ENCODE data around the gene TRIM62.

The TRIM62 gene

GRCh38 chr1:33178836-33179439 is 2.9 kb downstream of the TRIM62 start:
- no peak overlapping the region for H3K4me2 ChIP-seq (ENCODE audit: low read length)
- no peak overlapping the region for H3K9ac ChIP-seq
- H3K27ac ChIP-seq, result no peak overlapping the region
- H3K79me2 ChIP-seq, result peaks cover 3% of the 10 kb centered on the region
- H2AFZ ChIP-seq, result no peak overlapping the region
- H3K4me1 ChIP-seq, result peaks cover 4% of the 10 kb centered on the region
- H3K4me3 ChIP-seq (ENCODE audit: low read depth, low read length), result no peak overlapping the region
- TF ChIP-seq CTCF (IDR thresholded peaks at IDR 0.05), result no peak
- no peaks in the 10 kb centered on the region for H3K9me3 ChIP-seq (ENCODE audit: control insufficient read depth, low read length)
- no peaks in the 10 kb centered on the region for H3K36me3 ChIP-seq (ENCODE audit: control insufficient read depth, insufficient read depth, low read length)
- H3K27me3 ChIP-seq (ENCODE audit: control insufficient read depth, insufficient read depth, low read length), result no peaks in the 10 kb centered on the region

GRCh38 chr1:33177996-33178540 is 3.8 kb downstream of the TRIM62 start:
- no peaks in the 10 kb centered on the region for H3K27me3 ChIP-seq (ENCODE audit: control insufficient read depth, insufficient read depth, low read length)
- H3K36me3 ChIP-seq (ENCODE audit: control insufficient read depth, insufficient read depth, low read length), result no peaks in the 10 kb centered on the region
- no peak overlapping the region for H3K4me2 ChIP-seq (ENCODE audit: low read length)
- TF ChIP-seq CTCF (IDR thresholded peaks at IDR 0.05), result no peak
- no peaks in the 10 kb centered on the region for H3K9me3 ChIP-seq (ENCODE audit: control insufficient read depth, low read length)
- no peak overlapping the region for H2AFZ ChIP-seq
- no peak overlapping the region for H3K9ac ChIP-seq
- no peak overlapping the region for H3K4me3 ChIP-seq (ENCODE audit: low read depth, low read length)
- no peak overlapping the region for H3K27ac ChIP-seq
- peaks cover 3% of the 10 kb centered on the region for H3K79me2 ChIP-seq
- H3K4me1 ChIP-seq, result peaks cover 3% of the 10 kb centered on the region

GRCh38 chr1:33176887-33177286 is 5.0 kb downstream of the TRIM62 start:
- Histone ChIP-seq H3K4me1 (no peaks in the 10 kb centered on the region), H3K79me2 (peaks cover 3% of the 10 kb centered on the region), H3K27me3 (ENCODE audit: control insufficient read depth, insufficient read depth, low read length) (no peaks in the 10 kb centered on the region), H3K9ac (no peak overlapping the region), H3K4me2 (ENCODE audit: low read length) (no peak overlapping the region), H3K27ac (no peak overlapping the region), H3K4me3 (ENCODE audit: low read depth, low read length) (no peak overlapping the region), H3K36me3 (ENCODE audit: control insufficient read depth, insufficient read depth, low read length) (no peaks in the 10 kb centered on the region), H2AFZ (no peak overlapping the region), H3K9me3 (ENCODE audit: control insufficient read depth, low read length) (no peaks in the 10 kb centered on the region)
- no peak for TF ChIP-seq CTCF (IDR thresholded peaks at IDR 0.05)

GRCh38 chr1:33176362-33176850 is 5.4 kb downstream of the TRIM62 start:
- Histone ChIP-seq H3K9me3 (ENCODE audit: control insufficient read depth, low read length) (no peaks in the 10 kb centered on the region), H3K4me2 (ENCODE audit: low read length) (no peak overlapping the region), H3K79me2 (peaks cover 3% of the 10 kb centered on the region), H3K36me3 (ENCODE audit: control insufficient read depth, insufficient read depth, low read length) (no peaks in the 10 kb centered on the region), H3K27me3 (ENCODE audit: control insufficient read depth, insufficient read depth, low read length) (no peaks in the 10 kb centered on the region), H3K9ac (no peak overlapping the region), H3K27ac (no peak overlapping the region), H3K4me1 (no peaks in the 10 kb centered on the region), H3K4me3 (ENCODE audit: low read depth, low read length) (no peak overlapping the region), H2AFZ (no peak overlapping the region)
- no peak for TF ChIP-seq CTCF (IDR thresholded peaks at IDR 0.05)

- Histone ChIP-seq H3K27ac (no peak overlapping the region), H3K4me3 (ENCODE audit: low read depth, low read length) (no peak overlapping the region)
- no peak for TF ChIP-seq CTCF (IDR thresholded peaks at IDR 0.05)
These were observed 6.0 kb downstream of the TRIM62 start for GRCh38 chr1:33175865-33176264.

More at GRCh38 chr1:33175865-33176264, 6.0 kb downstream of the TRIM62 start:
- Histone ChIP-seq H3K36me3 (ENCODE audit: control insufficient read depth, insufficient read depth, low read length) (no peaks in the 10 kb centered on the region), H2AFZ (no peak overlapping the region), H3K79me2 (peaks cover 3% of the 10 kb centered on the region), H3K4me1 (no peaks in the 10 kb centered on the region), H3K27me3 (ENCODE audit: control insufficient read depth, insufficient read depth, low read length) (no peaks in the 10 kb centered on the region), H3K9ac (no peak overlapping the region), H3K4me2 (ENCODE audit: low read length) (no peak overlapping the region), H3K9me3 (ENCODE audit: control insufficient read depth, low read length) (no peaks in the 10 kb centered on the region)
